HG03025 (cell line): ENCODE data around the gene PALB2.
"Not testable (repeated sequence)": the region's sequence is repeated elsewhere in the genome, so short reads cannot be mapped to it uniquely, and the experiment has no call there.

ENCODE experiments used
- ATAC-seq: cut with Tn5 transposase; IDR thresholded peaks from one replicate; pipeline ENCODE4 v1.9.1; 2021; ENCODE audit warnings: mild to moderate bottlenecking, moderate library complexity; ENCODE audit not compliant: unreplicated experiment, low FRiP score

Gene PALB2

DNA sequence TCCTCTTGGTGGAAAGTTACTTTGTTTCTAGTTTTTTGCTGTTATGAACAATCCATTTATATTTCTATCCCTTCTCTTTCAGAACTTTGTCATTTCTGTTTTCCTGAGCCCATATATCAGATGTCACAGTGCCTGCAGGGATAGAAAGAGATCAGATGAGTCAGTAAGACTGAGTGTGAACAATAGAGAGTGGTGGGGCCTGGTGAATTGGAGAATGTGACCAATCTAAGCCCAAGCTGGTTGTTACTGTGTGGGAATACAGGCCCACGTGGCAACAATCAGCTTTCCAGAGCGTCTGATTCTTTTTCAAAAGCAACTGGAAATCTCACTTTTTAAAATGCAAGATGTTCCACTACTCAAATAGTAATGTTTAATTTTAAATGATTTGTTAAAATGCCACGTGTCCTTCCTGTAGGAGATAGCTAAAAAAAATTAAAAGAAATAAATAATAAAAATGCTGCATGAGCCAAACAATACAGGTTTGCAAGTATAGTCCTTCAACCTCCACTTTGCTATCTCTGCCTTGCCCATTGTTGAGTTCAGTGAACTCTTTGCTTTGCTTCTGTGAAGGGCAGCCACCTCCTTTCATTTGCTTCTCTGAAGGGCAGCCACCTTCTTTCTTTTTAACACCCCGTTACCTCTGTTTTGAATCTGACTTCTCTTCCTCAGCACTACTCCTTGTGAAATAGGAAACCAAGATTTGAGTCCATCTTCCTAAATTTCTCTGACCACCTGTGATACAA lies 9.7 kb upstream of the PALB2 start:
- ATAC-seq = no peak

DNA sequence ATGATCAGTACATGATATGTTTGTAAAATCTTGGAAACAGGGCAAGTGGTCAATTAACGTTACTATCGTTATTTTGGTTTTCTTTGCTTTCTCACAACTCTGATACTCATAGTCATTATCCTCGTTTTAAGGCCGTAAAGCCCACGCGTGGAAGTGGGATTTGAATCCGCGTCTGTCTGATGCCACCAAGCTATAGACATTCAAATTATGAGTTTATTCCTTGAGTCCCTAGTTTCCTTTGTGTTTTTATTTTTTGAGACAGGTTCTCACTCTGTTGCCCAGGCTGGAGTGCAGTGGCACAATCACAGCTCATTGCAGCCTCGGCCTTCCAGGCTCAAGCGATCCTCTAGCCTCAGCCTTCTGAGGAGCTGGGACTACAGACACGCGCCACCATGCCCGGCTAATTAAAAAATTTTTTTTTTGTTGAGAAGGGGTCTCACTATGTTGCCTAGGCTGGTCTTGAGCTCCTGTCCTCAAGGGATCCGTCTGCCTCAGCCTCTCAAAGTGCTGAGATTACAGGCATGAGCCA lies 1.2 kb upstream of the PALB2 start:
- ATAC-seq = no peak

- no peak for ATAC-seq
Measured at GRCh38 chr16:23640615-23640930, 537 bp downstream of the PALB2 start.

- ATAC-seq = no peak
Measured at GRCh38 chr16:23635958-23636357, 5.2 kb downstream of the PALB2 start.

DNA sequence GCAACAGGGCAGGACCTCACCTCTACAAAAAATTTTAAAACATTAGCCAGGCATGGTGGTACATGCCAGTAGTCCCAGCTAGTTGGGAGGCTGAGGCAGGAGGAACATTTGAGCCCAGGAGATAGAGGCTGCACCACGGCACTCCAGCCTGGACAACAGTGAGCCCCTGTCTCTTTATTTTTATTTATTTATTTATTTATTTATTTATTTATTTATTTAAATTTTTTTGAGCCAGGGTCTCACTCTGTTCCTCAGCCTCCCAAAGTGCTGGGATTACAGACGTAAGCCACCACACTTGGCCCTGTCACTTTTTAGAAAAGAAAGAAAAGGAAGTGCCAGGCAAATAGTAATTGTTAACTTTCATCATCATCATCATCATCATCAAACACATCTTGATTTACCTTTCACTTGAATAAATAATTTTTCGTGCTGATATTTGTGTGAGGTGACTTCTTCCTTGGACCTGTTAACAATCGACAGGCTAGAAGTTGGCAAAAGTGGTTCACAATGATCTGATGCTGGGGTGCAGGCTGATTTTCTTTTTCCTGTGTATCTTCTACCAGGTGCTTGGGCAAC lies 6.6 kb downstream of the PALB2 start:
- no peak for ATAC-seq

- not testable (repeated sequence) for ATAC-seq
Measured at GRCh38 chr16:23631874-23632273, 9.2 kb downstream of the PALB2 start.

- ATAC-seq = no peak
Measured at GRCh38 chr16:23629516-23629915, 11.6 kb downstream of the PALB2 start.

- ATAC-seq = no peak
Measured at GRCh38 chr16:23624092-23624491, 17.0 kb downstream of the PALB2 start.

DNA sequence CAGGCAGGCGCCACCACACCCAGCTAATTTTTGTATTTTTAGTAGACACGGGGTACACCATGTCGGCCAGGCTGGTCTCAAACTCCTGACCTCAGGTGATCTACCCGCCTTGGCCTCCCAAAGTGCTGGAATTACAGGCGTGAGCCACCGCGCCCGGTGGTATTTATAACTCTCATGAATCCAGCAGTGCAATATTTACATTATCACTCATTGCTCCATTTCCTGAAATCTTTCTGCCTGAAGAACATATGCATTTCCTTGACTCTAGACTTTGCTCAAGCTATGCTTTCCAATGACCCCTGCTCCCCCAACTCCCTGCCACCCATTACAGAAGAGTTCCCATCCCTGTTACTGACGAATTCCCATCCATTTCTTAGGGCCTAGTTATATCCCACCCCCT lies 25.3 kb downstream of the PALB2 start:
- no peak for ATAC-seq

DNA sequence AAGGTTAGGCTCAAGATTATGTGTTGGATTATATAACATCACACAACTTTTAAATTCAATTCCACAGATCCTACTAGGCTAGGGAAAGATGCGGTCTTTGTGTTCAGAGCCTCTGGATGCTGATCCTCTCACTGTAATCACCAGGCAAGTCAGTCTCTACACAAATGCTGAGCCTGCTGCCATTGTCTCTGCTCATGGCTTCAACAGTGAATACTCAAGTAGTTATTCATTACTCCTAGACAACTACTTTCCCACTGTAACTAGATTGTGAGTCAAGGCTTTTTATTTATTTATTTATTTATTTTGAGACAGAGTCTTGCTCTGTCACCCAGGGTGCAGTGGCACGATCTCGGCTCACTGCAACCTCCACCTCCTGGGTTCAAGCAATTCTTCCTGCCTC lies 29.2 kb downstream of the PALB2 start:
- ATAC-seq = no peak

GRCh38 chr16:23610905-23611304 lies 30.2 kb downstream of the PALB2 start:
- ATAC-seq = not testable (repeated sequence)

DNA sequence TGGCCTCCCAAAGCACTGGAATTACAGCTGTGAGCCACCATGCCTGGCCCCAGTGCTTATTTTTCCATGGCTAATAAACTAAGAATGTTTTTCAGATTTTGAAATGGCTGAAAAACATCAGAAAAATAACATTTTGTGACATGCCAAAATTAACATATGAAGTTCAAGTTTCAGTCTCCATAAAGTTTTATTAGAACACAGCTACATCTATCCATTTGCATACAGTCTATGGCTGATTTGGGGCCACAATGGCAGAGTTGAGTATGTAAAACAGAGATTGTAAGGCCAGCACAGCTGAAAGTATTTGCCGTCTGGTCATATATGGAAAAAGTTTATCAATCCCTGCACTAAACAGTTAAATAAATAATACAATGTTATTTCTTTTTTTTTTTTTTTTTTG lies 31.2 kb downstream of the PALB2 start:
- ATAC-seq = no peak

DNA sequence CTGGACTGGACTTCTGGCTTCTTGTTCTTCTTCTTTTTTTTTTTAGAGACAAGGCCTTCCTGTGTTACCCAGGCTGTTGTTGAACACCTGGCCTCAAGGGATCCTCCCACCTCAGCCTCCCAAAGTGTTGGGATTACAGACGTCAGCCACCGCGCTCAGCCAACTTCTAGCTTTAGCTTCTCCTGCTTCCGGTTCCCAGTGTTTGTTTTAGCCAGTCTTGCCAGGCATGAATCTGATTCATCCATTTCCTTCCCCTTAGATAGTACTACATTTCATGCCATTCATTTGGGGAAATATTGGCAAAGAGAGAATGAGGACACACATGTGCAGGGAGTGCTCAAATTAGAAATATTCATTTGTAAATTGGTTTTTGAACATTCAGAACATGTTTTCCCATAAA lies 32.9 kb downstream of the PALB2 start:
- ATAC-seq = no peak

GRCh38 chr16:23607726-23608125 lies 33.4 kb downstream of the PALB2 start:
- no peak for ATAC-seq

DNA sequence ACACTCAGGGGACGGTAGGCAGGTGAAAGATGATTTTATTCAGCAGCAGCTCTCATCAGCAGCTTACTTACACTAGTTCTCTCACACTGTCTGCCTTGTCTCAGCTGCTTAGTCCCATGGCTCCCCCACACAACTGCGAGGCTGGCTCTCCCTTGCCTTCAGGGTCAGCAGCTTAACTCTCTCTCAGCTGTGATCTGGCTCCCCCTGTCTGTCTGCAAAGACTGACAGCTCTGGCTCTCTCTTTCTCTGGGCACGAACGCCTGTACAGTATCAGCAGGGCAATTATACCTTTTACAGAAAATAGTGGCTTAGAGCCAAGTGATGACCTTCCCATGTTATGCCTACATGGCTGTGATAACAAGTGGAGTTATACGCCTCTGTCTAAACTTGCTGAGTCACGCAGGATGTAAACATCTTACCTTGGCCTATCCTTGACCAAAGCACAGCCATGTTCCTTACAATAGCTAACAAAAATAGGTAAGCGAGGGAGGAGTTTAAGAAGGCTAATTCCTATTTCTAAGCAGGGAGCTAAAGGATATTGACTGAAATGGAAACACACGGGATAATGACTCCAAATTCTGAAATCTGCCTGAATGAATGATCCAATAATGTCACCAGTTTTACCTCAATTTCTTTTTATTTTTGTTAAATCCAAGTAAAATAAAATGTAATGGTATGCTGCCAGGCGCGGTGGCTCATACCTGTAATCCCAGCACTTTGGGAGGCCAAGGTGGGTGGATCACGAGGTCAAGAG lies 43.9 kb downstream of the PALB2 start:
- ATAC-seq = no peak

- peak; percentile 81 for ATAC-seq
Measured at GRCh38 chr16:23595951-23596720, 45.0 kb downstream of the PALB2 start, which contains the start of gene NDUFAB1. NDUFAB1 (minus strand) TSS chr16:23596316; CDS start chr16:23596290, 26 bp downstream.

GRCh38 chr16:23595246-23595950 lies 45.7 kb downstream of the PALB2 start:
- no peak for ATAC-seq

DNA sequence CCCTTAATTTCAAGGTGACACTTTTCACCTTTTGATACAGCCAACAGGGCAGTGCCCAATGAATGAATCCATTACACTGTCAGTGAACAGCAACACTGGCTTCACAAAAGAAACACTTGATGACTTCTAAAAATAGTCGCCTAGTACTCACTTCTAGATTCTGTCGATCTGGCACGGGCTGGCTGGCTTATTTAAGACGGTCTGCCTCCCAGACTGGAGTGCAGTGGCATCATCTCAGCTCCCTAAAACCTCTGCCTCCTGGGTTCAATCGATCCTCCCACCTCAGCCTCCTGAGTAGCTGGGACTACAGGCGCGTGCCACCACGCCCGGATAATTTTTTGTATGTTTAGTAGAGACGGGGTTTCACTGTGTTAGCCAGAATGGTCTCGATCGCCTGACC lies 46.9 kb downstream of the PALB2 start:
- no peak for ATAC-seq

DNA sequence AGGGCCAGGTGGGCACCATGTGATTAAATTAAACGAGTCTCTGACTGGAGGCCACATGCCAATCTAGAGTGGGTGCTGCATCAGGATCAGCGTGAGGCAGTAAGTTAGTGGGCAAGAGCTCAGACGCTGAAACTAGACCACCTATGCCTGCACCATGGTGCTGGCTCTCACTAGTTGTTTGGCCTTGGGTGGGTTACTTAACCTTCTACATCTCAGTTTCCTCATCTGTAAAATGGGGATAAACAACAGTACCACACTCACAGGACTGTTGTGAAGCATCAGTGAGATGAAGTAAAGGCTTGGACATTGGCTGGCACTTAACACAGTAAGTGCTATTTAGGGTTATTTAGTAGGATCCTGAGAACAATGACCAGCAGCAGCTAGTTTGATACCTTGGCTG lies 50.9 kb downstream of the PALB2 start:
- ATAC-seq = no peak

DNA sequence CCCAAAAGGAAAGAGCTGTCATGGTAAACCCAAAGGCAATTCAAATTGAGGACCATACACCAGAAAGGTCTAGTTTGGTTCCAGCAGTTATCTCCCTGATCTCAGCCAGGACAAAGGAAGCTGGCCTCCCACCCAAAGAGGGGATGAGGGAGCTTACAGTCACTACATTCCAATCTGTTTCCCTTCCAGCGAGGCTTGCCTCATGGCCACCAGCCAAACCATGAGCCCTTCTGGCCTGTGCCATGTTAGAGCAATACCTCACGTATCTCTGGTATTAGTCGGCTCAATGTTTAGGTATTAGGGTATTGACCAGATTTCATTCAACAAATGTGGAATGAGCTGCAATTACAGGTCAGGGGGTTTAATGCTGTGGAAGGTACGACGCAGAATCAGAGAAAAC lies 53.4 kb downstream of the PALB2 start:
- ATAC-seq = no peak
